HG02970 (cell line): ENCODE results near the gene GRIN1.

Experiments used
- ATAC-seq: cut with Tn5 transposase; IDR thresholded peaks from one replicate; pipeline ENCODE4 v1.9.1; 2021; ENCODE audit warnings: mild to moderate bottlenecking, moderate library complexity, moderate number of reproducible peaks; ENCODE audit not compliant: unreplicated experiment, low FRiP score

The GRIN1 gene

DNA sequence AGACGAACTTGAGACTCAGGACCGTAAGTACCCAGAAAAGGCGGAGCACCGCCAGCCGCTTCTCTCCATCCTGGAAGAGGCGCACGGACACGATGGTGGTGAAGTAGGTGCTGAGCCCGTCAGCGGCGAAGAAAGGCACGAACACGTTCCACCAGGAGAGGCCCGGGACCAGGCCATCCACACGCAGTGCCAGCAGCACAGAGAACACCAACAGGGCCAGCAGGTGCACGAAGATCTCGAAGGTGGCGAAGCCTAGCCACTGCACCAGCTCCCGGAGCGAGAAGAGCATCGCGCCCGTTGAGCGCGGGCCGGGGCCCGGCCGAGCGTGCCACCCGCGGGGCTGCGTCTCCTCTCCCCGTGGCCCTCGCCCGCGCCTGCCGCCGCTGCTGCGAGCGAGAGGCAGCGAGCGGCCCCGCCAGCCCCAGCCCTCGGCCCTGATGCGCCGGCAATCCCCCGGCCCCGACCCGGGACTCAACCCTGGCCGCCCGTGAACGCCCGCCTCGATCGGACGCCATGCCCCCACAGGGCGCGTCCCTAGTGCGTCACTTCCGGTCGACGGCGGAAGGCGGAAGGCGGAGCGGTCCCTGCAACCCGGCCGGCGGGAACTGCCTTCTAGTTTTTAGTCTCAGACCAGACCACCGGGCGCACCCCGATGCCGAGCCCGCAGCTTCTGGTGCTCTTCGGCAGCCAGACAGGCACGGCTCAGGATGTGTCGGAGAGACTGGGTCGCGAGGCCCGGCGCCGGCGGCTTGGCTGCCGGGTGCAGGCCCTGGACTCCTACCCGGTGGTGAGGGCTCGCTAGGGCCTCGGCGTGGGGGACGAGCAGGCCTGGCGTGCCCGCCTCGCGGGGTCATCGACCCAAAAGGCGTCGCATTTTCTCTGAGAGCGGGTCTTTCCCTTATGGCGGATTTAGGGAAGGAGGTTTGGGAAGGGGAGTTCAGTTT is 66.4 kb downstream of the GRIN1 start, which contains the start of the genes NDOR1 and TMEM203:
Gene NDOR1 (plus strand): TSS at position 575 of the 944 bp plus-strand sequence. CDS start 78 bp downstream, at position 653.
Gene TMEM203 (minus strand): TSS at position 523 of the 944 bp plus-strand sequence. CDS start 234 bp downstream, at position 289.
- peak; percentile 49 for ATAC-seq

DNA sequence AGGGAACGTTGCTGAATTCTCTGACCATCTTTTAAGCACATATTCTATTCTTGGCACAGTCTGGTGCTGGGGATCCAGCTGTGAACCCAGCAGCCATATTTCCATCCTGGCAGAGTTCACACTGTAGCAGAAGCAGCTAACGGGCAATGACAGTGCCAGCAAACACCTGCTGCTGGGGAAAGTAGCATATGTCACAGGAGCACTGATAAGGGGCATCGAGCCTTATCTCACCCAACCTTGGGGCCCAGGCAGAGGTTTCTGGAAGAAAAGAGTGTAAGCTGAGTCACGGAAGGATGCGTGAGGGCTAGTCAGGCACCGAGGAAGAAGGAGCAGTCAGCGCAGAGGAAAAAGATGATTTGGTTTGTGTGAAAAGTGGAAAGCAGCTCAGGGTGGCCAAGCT is 67.6 kb downstream of the GRIN1 start:
- ATAC-seq, result no peak

DNA sequence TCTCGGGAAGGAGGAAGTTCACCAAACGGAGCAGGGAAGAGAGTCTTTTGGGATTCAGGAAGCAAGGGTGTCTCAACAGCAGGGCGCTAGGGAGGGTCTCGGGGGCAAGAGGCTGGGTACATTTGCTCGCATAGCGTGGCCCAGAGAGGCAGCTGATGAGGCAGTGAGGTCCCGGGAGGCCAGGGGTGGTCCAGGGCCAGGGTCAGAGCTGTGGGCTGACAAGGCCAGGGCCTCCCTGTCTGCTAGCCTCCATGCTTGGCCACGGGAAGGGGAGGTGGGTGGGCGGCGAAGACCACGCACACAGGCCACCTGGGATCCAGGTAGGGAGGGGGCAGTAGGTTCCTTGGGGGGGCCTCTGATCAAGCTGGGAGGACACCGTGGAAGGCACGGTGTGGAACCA is 72.6 kb downstream of the GRIN1 start:
- ATAC-seq, result no peak

DNA sequence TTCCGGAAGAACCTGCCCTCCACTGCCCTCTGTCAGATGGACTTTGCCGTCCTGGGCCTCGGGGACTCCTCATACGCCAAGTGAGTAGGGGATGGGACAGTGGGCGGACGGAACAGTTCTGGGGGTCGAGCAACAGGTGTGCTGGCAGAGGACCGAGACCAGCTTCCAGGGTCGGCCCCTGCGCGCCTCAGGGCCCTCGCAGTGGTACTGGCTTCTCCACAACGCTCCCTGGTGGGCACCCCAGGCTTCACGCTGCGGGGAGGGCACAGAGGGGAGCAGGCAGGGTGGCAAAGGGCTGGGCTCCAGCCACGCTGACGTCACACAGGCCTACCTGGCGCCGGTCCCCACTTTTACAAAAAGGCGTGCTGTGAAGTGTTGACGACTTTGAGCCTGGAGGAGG is 73.6 kb downstream of the GRIN1 start:
- ATAC-seq, result no peak

DNA sequence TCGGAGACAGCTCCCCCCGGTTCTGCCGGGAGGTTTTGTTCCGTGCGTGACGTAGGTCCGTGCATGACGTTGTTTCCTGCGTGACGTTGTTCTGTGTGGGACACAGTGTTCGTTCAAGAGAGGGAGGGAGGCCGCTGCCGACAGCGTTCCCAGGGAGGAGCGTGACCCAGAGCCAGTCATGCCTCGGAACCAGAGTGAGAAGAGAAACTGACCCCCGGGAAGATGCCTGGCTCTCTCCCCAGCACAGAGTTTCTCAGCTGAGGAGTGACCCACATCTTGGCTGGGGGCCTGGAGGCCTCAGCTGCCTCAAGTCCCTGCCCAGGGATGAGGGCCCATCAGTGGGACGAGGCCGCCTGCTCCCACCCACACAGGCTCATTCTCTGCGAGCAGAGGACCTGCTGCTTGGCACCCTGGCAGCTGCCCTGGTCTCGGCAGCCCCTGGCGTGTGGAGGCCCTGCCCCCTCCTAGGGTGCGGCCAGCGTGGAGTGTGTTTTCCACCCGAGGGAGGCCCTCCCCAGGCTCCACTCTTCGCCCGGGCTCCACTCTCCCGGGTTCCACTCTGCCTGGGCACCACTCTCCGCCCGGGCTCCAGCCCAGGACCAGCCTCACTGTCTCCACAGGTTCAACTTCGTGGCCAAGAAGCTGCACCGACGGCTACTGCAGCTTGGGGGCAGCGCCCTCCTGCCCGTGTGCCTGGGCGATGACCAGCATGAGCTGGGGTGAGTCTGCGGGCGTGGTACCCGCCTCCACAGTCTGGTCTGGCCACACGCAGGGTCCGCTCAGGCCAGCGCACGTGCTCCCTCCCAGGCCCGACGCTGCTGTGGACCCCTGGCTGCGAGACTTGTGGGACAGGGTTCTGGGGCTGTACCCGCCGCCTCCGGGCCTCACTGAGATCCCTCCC is 74.5 kb downstream of the GRIN1 start:
- ATAC-seq, result no peak

DNA sequence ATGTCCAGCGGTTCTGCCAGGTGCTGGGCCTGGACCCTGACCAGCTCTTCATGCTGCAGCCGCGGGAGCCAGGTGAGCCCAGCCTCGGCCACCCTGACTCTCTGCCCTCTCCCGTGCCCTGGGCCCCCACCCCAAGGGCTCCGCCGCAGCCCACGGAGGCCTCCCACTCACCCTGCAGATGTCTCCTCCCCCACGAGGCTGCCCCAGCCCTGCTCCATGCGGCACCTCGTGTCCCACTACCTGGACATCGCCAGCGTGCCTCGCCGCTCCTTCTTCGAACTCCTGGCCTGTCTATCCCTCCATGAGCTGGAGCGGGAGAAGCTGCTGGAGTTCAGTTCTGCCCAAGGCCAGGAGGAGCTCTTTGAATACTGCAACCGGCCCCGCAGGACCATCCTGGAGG is 75.7 kb downstream of the GRIN1 start:
- no peak for ATAC-seq

DNA sequence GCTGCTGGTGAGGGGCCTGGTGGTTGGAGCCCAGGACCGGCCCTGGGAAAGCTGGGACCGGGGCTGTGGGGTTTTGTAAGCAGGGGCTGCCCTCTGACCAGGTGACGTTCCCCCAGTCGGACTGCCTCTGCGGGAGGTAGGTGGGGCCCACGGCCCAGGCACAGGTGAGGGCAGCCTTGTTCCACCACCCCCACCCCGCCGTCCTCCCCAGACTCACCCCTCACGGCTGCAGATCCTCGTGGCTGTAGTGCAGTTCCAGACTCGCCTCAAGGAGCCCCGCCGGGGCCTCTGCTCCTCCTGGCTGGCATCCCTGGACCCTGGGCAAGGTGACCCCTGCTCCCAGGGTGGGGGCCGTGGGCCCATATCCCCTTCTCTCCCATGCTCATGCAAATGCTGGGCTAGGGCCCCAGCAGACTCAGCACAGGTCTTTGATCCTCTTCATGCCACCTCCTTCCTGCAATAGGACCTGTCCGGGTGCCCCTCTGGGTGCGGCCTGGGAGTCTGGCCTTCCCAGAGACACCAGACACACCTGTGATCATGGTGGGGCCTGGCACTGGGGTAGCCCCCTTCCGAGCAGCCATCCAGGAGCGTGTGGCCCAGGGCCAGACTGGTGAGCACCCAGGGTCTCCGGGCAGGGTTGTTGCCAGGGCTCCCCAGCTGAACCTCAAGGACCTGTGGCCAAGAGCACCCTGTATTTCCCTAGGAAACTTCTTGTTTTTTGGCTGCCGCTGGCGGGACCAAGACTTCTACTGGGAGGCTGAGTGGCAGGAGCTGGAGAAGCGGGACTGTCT is 76.4 kb downstream of the GRIN1 start:
- ATAC-seq, result no peak

DNA sequence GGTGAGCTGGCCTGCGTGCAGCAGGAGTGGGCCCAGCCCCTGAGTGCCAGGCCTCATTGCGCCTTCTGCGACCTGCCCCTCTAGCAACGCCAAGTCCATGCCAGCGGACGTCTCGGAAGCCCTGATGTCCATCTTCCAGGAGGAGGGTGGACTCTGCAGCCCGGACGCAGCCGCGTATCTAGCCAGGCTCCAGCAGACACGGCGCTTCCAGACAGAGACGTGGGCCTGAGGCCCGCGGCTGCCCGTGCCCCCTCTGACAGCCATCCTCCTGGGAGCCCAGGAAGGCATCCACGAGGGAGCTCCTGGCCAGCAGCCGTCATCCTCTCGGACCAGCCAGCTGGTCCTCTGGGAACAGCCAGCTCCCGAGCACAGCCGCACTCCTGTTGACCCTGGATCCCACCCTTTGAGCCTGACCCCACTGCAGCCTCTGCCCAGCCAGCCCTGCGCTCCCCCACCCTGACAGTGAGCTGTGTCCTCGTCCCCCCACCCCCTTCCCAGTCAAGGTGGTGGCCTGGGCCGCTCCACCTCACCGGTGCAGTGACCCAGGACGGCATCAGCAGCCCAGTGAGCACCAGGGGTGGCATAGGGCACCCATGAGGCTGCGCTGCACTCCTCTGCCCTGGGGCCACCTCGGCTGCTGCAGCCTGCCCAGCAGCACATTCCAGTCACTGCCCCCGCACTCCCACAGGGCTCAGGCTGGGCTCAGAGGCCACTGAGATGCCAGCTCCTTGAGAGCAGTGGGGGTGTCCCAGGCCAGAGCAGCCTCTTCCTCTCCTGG is 77.4 kb downstream of the GRIN1 start:
- no peak for ATAC-seq

DNA sequence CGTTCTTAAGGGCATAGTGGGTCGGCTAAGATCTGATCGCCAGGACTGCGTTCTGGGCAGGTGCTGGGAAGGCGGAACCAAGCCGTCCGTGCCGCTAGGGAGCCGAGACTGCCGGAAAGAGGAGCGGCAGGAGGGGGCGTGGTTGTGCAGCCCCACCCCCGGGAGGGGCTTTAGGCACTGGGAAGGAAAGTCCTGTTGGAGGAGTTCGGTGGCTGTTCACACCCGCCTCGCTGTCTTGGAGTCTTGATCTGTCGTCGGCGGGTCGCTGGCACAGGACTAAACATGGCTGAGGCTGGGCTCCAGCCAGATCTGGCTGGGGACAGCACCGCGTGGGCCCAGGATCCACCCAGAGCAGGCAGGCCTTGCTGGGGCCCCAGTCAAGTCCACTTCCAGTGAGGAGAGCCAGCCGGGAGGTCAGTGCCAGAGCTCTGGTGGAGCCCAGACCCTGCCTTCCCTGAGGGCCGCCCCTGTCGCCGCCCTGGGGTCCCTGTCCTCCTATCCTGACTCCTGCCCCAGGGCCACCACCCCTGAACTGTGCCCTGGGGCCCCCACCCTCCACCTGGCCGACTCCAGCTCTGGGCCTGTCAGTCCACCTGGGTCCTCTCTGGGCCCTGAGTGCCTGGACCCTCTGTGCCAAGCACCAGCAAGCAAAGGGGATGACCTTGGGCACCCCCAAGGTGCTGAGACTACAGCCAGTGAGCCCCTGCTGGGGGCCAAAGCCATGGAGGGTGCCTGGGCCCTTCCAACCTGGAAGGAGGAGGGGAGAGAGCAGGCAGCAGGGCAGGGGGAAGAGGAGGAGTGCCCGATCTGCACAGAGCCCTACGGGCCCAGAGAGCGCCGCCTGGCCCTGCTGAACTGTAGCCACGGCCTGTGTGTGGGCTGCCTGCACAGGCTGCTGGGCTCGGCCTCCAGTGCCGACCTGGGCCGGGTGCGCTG is 78.6 kb downstream of the GRIN1 start:
- no peak for ATAC-seq

DNA sequence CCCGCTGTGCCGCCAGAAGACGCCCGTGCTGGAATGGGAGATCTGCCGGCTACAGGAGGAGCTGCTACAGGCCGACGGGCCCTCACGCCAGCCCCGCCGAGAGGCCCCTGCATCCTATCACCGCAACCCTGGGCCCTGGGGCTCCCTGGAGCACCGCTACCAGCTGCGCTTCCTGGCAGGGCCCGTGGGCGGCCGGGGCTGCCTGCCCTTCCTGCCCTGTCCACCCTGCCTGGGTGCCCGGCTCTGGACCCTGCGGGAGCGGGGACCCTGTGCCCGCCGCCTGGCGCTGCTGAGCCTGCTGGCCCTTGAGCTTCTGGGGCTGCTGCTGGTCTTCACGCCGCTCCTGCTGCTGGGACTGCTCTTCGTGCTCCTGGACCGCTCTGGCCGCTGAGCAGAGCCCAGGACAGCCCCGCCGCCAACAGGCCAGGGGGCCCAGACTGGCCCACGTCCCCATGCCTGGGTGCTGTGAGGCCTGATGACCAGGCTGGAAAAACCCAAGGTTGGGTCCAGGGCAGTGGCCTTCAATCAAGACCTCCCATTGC is 79.3 kb downstream of the GRIN1 start:
- no peak for ATAC-seq
